ENCODE data around the gene SLC2A4RG. TPM values are rescaled to one million over a fixed set of nuclear protein-coding genes. Genes with fewer than 3 reads are reported as not detected.

SLC2A4RG gene
- total and polyA plus RNA-seq, 7 donors = 19.7 to 78.2 (median 33.0) TPM

DNA sequence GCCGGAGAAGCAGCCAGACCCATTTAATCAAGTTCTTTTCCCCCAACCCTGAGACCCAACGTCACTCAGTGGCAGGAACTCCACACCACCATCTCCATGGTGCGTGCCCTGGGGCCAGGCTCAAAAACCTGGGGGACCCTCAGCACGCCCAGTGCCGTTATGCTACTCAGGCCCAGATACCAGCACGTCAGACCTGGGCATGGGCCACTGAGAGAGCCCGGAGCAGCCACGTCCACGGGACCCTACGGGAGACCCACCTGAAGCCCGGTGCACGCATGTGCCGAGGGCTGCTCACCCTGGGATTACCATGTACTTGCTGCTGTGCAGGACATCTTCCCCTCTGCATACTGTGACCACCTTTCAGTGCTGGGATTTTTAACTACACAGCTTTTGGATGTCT is 13.8 kb downstream of the SLC2A4RG start:
- no peak overlapping the region for H3K27ac ChIP-seq
- H3K4me1 ChIP-seq = no peaks in the 10 kb centered on the region
- intact Hi-C loops (cut with DNase I) = no loop called here
- TF ChIP-seq POLR2AphosphoS5 (IDR thresholded peaks at IDR 0.05) = no peak
- TF ChIP-seq POLR2A (IDR thresholded peaks at IDR 0.05) = no peak
- TF ChIP-seq, protein P1, sequence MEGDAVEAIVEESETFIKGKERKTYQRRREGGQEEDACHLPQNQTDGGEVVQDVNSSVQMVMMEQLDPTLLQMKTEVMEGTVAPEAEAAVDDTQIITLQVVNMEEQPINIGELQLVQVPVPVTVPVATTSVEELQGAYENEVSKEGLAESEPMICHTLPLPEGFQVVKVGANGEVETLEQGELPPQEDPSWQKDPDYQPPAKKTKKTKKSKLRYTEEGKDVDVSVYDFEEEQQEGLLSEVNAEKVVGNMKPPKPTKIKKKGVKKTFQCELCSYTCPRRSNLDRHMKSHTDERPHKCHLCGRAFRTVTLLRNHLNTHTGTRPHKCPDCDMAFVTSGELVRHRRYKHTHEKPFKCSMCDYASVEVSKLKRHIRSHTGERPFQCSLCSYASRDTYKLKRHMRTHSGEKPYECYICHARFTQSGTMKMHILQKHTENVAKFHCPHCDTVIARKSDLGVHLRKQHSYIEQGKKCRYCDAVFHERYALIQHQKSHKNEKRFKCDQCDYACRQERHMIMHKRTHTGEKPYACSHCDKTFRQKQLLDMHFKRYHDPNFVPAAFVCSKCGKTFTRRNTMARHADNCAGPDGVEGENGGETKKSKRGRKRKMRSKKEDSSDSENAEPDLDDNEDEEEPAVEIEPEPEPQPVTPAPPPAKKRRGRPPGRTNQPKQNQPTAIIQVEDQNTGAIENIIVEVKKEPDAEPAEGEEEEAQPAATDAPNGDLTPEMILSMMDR (IDR thresholded peaks at IDR 0.05) = no peak
- TF ChIP-seq EP300 (IDR thresholded peaks at IDR 0.05) = no peak
- 91 to 95% methylated on average over 13 of the region's 13 CpGs for WGBS, 2 donors
- H3K9me3 ChIP-seq = no peaks in the 10 kb centered on the region
- no peaks in the 10 kb centered on the region for H3K27me3 ChIP-seq
- no peaks in the 10 kb centered on the region for H3K36me3 ChIP-seq
- H3K4me3 ChIP-seq = no peak overlapping the region
- no peak for DNase-seq

DNA sequence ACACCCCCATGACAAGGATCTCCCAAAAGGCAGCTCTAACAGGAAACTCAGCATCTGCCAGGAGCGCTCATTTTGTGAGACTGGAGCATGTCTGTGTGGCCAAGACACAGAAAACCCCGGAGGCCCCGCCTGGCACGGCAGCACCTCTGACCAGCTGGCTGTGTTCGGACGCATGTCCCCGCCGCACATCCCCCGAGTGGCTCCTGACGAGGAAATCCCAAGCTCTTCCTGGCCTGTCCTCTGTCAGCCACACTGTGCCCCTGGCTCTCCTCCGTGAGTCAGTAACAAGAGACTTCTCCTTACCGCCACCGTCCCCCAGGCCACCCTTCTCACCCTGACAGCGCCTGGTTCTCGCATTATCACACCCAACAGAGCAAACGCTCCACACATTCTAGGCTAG is 14.4 kb downstream of the SLC2A4RG start:
- Histone ChIP-seq H3K4me1 (no peaks in the 10 kb centered on the region), H3K36me3 (no peaks in the 10 kb centered on the region), H3K27ac (no peak overlapping the region), H3K4me3 (no peak overlapping the region), H3K9me3 (no peaks in the 10 kb centered on the region), H3K27me3 (no peaks in the 10 kb centered on the region)
- TF ChIP-seq, protein P1 (IDR thresholded peaks at IDR 0.05) = no peak
- TF ChIP-seq POLR2A (IDR thresholded peaks at IDR 0.05) = no peak
- TF ChIP-seq POLR2AphosphoS5 (IDR thresholded peaks at IDR 0.05) = no peak
- TF ChIP-seq EP300 (IDR thresholded peaks at IDR 0.05) = no peak
- no peak for DNase-seq
- WGBS, 2 donors = 77 to 79% methylated on average over 16 of the region's 16 CpGs
- intact Hi-C loops (cut with DNase I) = no loop called here

DNA sequence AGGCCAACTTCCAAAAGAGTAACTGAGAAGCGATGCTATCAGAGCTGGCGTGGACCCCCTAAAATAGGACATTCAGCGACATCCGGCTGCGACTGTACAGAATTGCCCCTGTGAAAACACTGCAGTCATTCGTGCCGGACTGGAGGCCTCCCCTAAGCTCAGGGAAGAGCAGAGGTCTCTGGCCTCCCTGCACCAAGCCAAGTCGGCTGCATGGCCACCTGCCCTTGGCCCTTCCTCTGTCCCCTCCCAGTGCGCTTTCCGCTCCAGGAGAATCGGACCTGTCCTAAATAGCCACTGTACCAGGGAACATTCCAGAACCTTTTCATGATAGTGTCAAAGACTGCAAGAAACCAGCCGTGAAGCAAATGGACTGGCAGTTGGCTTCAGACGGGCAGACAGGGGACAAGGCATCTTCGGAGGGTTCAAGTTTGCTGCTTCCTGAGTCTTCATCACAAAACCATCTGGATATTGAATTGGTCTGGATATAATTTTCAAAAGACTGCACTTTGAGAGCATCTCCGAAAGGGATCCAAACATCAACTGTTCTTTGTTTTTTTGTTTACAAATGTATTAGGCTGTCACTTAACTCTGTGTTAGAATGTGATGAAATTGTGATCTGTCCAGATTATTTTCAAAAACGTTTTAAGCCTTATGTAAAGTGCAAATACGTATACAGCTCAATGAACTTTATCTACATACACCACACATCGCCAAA is 16.5 kb downstream of the SLC2A4RG start:
- no peak overlapping the region for H3K27ac ChIP-seq
- H3K9me3 ChIP-seq = no peaks in the 10 kb centered on the region
- H3K4me3 ChIP-seq = no peak overlapping the region
- intact Hi-C loops (cut with DNase I) = no loop called here
- no peaks in the 10 kb centered on the region for H3K36me3 ChIP-seq
- WGBS, 2 donors = 79 to 87% methylated on average over 18 of the region's 18 CpGs
- DNase-seq = no peak
- TF ChIP-seq POLR2A (IDR thresholded peaks at IDR 0.05) (no peak), EP300 (IDR thresholded peaks at IDR 0.05) (no peak), POLR2AphosphoS5 (IDR thresholded peaks at IDR 0.05) (no peak)
- TF ChIP-seq, protein P1 (IDR thresholded peaks at IDR 0.05) = no peak
- no peaks in the 10 kb centered on the region for H3K4me1 ChIP-seq
- no peaks in the 10 kb centered on the region for H3K27me3 ChIP-seq

DNA sequence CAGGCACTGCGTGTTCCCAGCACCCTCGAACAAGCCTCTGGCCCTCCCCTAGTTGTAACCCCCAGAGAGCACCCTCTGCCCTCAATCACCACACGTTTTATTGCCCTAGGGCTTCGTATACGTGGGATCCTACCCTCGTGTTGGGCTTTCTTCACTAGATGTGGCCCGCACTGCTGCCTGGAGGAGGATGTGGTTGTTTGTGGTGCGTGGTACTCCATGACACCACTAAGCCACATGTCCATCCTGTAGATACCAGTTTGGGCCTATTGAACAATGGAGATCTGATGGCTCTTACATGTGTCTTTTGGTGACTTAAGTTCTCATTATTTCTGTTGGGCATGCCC is 17.0 kb downstream of the SLC2A4RG start:
- no peaks in the 10 kb centered on the region for H3K36me3 ChIP-seq
- TF ChIP-seq POLR2AphosphoS5 (IDR thresholded peaks at IDR 0.05) = no peak
- TF ChIP-seq, protein P1 (IDR thresholded peaks at IDR 0.05) = no peak
- no peak for TF ChIP-seq EP300 (IDR thresholded peaks at IDR 0.05)
- no peak for TF ChIP-seq POLR2A (IDR thresholded peaks at IDR 0.05)
- WGBS, 2 donors = 40 to 44% methylated on average over 8 of the region's 8 CpGs

DNA sequence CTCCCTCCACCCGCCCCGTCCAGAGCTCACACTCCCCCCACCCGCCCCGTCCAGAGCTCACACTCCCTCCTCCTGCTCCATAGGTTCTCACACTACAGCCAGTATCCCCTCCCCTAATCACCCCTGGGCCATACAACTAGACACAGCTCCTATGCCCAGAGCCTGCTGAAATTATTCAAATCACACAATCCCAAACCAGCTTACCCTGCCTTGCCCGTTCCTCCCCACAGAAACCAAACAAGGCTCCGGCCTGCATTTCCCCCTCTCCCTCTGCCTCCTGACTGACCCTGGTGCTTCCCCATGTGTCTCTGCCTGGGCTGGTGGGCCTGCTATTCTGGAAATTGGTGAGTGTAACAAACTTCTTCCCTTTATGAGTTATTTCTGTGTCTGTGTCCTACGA is 18.6 kb downstream of the SLC2A4RG start:
- Histone ChIP-seq H3K4me1 (no peaks in the 10 kb centered on the region), H3K27me3 (no peaks in the 10 kb centered on the region), H3K36me3 (no peaks in the 10 kb centered on the region), H3K27ac (no peak overlapping the region), H3K4me3 (no peak overlapping the region), H3K9me3 (no peaks in the 10 kb centered on the region)
- TF ChIP-seq, protein P1 (IDR thresholded peaks at IDR 0.05) = no peak
- TF ChIP-seq POLR2AphosphoS5 (IDR thresholded peaks at IDR 0.05) = no peak
- TF ChIP-seq EP300 (IDR thresholded peaks at IDR 0.05) = no peak
- TF ChIP-seq POLR2A (IDR thresholded peaks at IDR 0.05) = no peak
- no peak for DNase-seq
- intact Hi-C loops (cut with DNase I) = no loop called here
- 75 to 88% methylated on average over 7 of the region's 7 CpGs for WGBS, 2 donors

More for the DNA sequence above, 17.0 kb downstream of the SLC2A4RG start:
- Histone ChIP-seq H3K27me3 (no peaks in the 10 kb centered on the region), H3K27ac (no peak overlapping the region), H3K4me1 (no peaks in the 10 kb centered on the region), H3K9me3 (no peaks in the 10 kb centered on the region), H3K4me3 (no peak overlapping the region)
- intact Hi-C loops (cut with DNase I) = no loop called here
- no peak for DNase-seq
